H1 (cell line): ENCODE measurements around the gene AGAP1. TPM values are rescaled to one million over a fixed set of nuclear protein-coding genes. Genes with fewer than 3 reads are reported as not detected.

Source experiments
- BCL11A ChIP-seq, 2 experiments: IDR thresholded peaks; one replicate each; pipeline ENCODE4 v1.6.1; 2011; ENCODE audit warnings: low read depth in 2 of 2, low read length in 2 of 2, mild to moderate bottlenecking in 2 of 2
- BRCA1 ChIP-seq: IDR thresholded peaks from 2 replicates; pipeline ENCODE4 v1.6.1; 2012; ENCODE audit warnings: low read depth, low read length, improper control_type of control experiment
- CEBPB ChIP-seq: IDR thresholded peaks from 2 replicates; pipeline ENCODE4 v1.6.1; 2012; ENCODE audit warnings: low read depth, low read length
- CHD7 ChIP-seq: fragments of 300-600 bp; sonication (generic); IDR thresholded peaks from 2 replicates; pipeline ENCODE4 v1.7.1; 2012; ENCODE audit warnings: low read length, moderate library complexity, mild to moderate bottlenecking, inconsistent platforms; ENCODE audit not compliant: insufficient replicate concordance
- GTF2F1 ChIP-seq: IDR thresholded peaks from 2 replicates; pipeline ENCODE4 v1.6.1; 2012; ENCODE audit warnings: low read depth, low read length, improper control_type of control experiment, borderline replicate concordance
- HDAC2 ChIP-seq, 2 experiments: fragments of 300-600 bp in 1 of 2; sonication (generic) in 1 of 2; IDR thresholded peaks; 2 replicates each; pipeline ENCODE4 v1.6.1; 2011 to 2012; ENCODE audit warnings: low read depth in 2 of 2, low read length in 2 of 2, mild to moderate bottlenecking in 2 of 2, moderate library complexity in 2 of 2, borderline replicate concordance in 1 of 2, inconsistent platforms in 1 of 2
- MAFK ChIP-seq: IDR thresholded peaks from 2 replicates; pipeline ENCODE4 v1.6.1; 2012; ENCODE audit warnings: low read depth, mild to moderate bottlenecking, improper control_type of control experiment, low read length
- MAX ChIP-seq: IDR thresholded peaks from 2 replicates; pipeline ENCODE4 v1.6.1; 2012; ENCODE audit warnings: inconsistent platforms
- POLR2A ChIP-seq, 2 experiments: IDR thresholded peaks; 1 replicate in 1 of 2; 2 replicates in 1 of 2; pipeline ENCODE4 v1.6.1; 2011; ENCODE audit warnings: low read depth in 2 of 2, low read length in 2 of 2, mild to moderate bottlenecking in 2 of 2; ENCODE audit errors: control extremely low read depth in 1 of 2
- POLR2AphosphoS5 ChIP-seq: IDR thresholded peaks from 2 replicates; pipeline ENCODE4 v1.6.1; 2011; ENCODE audit warnings: low read depth, low read length
- RBBP5 ChIP-seq: IDR thresholded peaks from 2 replicates; pipeline ENCODE4 v1.7.1; 2012; ENCODE audit warnings: low read depth, mild to moderate bottlenecking, inconsistent platforms, low read length, moderate library complexity, borderline replicate concordance
- polyA plus RNA-seq, 7 experiments: library from polyadenylated mRNA; depleted of rRNA in 3 of 7; stranded (reverse) in 5 of 7; unstranded in 2 of 7; fragments of >200 nt in 5 of 7; fragments of 200-250 nt in 2 of 7; gene quantifications; 1 replicate in 5 of 7; 2 replicates in 1 of 7; 4 replicates in 1 of 7; pipeline versions ENCODE4 v1.2.1 to v1.2.3, GENCODE V29; 2011 to 2013; ENCODE audit warnings: missing spikeins in 2 of 7, mixed read lengths in 2 of 7
- total RNA-seq: library from RNA; stranded (reverse); fragmentation: NEBNext Ultra II Directional; extraction: Animal tissue kit (Norgen Biotek cat#: 25700); gene quantifications from 2 replicates; pipeline ENCODE4 v1.2.1, GENCODE V29; 2021

Gene AGAP1
- total and polyA plus RNA-seq, 2 of the 8 experiments (the other 6 are each of a cell fraction or from before 2014, with no cell fraction given): 18.1 to 39.4 TPM

DNA sequence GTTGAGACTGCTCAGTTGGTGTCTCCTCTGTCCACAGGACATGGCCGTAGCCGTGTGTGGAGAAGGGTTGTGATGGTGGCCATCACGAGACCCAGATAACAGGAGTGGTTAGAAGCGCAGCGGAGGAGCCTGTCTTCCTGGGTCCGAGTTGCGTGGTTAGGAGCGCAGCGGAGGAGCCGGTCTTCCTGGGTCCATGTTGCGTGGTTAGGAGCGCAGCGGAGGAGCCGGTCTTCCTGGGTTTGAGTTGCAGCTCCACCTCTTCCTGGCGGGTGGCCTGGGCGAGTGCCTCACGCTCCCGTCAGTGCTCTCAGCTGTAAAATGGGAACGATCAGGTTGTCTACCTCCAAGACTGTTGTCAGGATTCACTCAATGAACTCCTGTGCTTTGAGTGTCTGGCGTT, 498.2 kb downstream of the AGAP1 start (continued):
- TF ChIP-seq CHD7: no peak
- no peak for TF ChIP-seq MAX
- TF ChIP-seq POLR2AphosphoS5: no peak
- no peak for TF ChIP-seq BRCA1
- TF ChIP-seq RBBP5: no peak
- TF ChIP-seq HDAC2 (IDR thresholded peaks at IDR 0.05; ENCODE audit: borderline replicate concordance in 1 of 2, low read depth in 2 of 2, low read length in 2 of 2): no peak
- TF ChIP-seq BCL11A (IDR thresholded peaks at IDR 0.05; ENCODE audit: low read depth in 2 of 2, low read length in 2 of 2): no peak
- TF ChIP-seq MAFK: no peak
- no peak for TF ChIP-seq GTF2F1
- no peak for TF ChIP-seq POLR2A (IDR thresholded peaks at IDR 0.05; ENCODE audit: control extremely low read depth in 1 of 2, low read depth in 2 of 2, low read length in 2 of 2)
- TF ChIP-seq CEBPB: no peak
